ENCODE measurements around the gene MYO9A. TPM values are rescaled to one million over a fixed set of nuclear protein-coding genes. Genes with fewer than 3 reads are reported as not detected.
"Not testable (repeated sequence)": the region's sequence is repeated elsewhere in the genome, so short reads cannot be mapped to it uniquely, and the experiment has no call there.

Gene MYO9A
- total RNA-seq, 5 donors from 2014 or later (not counting 1 experiment from before 2014, with no cell fraction given), result 35.8 to 39.1 (median 38.2) TPM

- Mint-ChIP-seq H3K4me1 (no peaks in the 10 kb centered on the region), H3K27me3 (no peaks in the 10 kb centered on the region), H3K9me3 (no peaks in the 10 kb centered on the region), H3K36me3 (peaks cover 25% of the 10 kb centered on the region), H3K4me3 (no peak overlapping the region), H3K27ac (no peak overlapping the region)
- Histone ChIP-seq H3K9me3 (no peaks in the 10 kb centered on the region), H3K27me3 (replicated peaks in 1 of 2; ENCODE audit: control insufficient read depth in 2 of 2, extremely low read depth in 1 of 2, insufficient read depth in 2 of 2, low read length in 1 of 2) (no peaks in the 10 kb centered on the region), H3K4me1 (ENCODE audit: control insufficient read depth in 1 of 2, extremely low read depth in 1 of 2, insufficient read depth in 2 of 2, low read length in 2 of 2) (no peaks in the 10 kb centered on the region), H3K36me3 (ENCODE audit: control insufficient read depth in 2 of 2, extremely low read depth in 1 of 2, insufficient read depth in 1 of 2, low read length in 1 of 2) (peaks cover 4 to 8% of the 10 kb centered on the region in 2 donors), H3K4me3 (ENCODE audit: control insufficient read depth in 1 of 2, extremely low read depth in 1 of 2, low read length in 1 of 2) (no peak overlapping the region), H3K27ac (ENCODE audit: low read length) (no peak overlapping the region)
- WGBS (ENCODE audit: insufficient coverage), result no CpG with 5 or more reads among the region's 2 CpGs
- CTCF ChIA-PET, result no interaction called here
- DNase-seq (no peak), ATAC-seq (replicated peaks in 1 of 4) (no peak)
- POLR2A ChIA-PET, result interaction anchor here in 1 of 2 donors (0.5 kb wide), 1 partner anchor 39 kb away, joined by 3 read pairs; no protein-coding TSS in a partner anchor
Measured at GRCh38 chr15:72013703-72014102, 104.2 kb downstream of the MYO9A start.

GRCh38 chr15:72011302-72011942, 106.5 kb downstream of the MYO9A start:
- ChIA-PET POLR2A (no interaction called here), CTCF (no interaction called here)
- ATAC-seq (replicated peaks in 1 of 4), result no peak

DNA sequence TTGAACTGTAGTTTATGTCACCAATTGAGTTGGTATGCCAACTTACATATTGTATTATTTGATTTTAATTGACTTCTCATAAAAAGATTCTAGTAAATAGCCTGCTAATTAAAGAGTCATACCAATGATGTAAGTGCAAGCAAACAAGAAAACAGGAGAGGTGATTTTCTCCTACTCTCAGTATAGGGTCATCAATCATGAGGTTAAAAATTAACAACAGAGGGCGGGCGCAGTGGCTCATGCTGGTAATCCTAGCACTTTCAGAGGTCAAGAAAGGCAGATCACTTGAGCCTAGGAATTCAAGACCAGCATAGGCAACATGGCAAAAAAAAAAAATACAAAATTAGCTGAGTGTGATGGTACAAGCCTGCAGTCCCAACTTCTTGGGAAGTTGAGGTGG, 108.7 kb downstream of the MYO9A start:
- DNase-seq (no peak), ATAC-seq (replicated peaks in 1 of 4) (no peak)
- H3K27me3 ChIP-seq (replicated peaks in 1 of 2; ENCODE audit: control insufficient read depth in 2 of 2, extremely low read depth in 1 of 2, insufficient read depth in 2 of 2, low read length in 1 of 2), result no peaks in the 10 kb centered on the region
- WGBS (ENCODE audit: insufficient coverage), result no CpG with 5 or more reads among the region's 2 CpGs
- Mint-ChIP-seq H3K27ac (no peak overlapping the region), H3K9me3 (no peaks in the 10 kb centered on the region), H3K27me3 (no peaks in the 10 kb centered on the region), H3K4me3 (no peak overlapping the region), H3K36me3 (peaks cover 35% of the 10 kb centered on the region), H3K4me1 (no peaks in the 10 kb centered on the region)
- ChIA-PET POLR2A (no interaction called here), CTCF (no interaction called here)
- H3K27ac ChIP-seq (ENCODE audit: low read length), result no peak overlapping the region
- no peak overlapping the region for H3K4me3 ChIP-seq (ENCODE audit: control insufficient read depth in 1 of 2, extremely low read depth in 1 of 2, low read length in 1 of 2)
- peaks cover 0 to 17% of the 10 kb centered on the region in 2 donors for H3K36me3 ChIP-seq (ENCODE audit: control insufficient read depth in 2 of 2, extremely low read depth in 1 of 2, insufficient read depth in 1 of 2, low read length in 1 of 2)
- no peaks in the 10 kb centered on the region for H3K9me3 ChIP-seq
- no peaks in the 10 kb centered on the region for H3K4me1 ChIP-seq (ENCODE audit: control insufficient read depth in 1 of 2, extremely low read depth in 1 of 2, insufficient read depth in 2 of 2, low read length in 2 of 2)

More at GRCh38 chr15:72011302-72011942, 106.5 kb downstream of the MYO9A start:
- H3K4me1 Mint-ChIP-seq, result no peaks in the 10 kb centered on the region
- peaks cover 35% of the 10 kb centered on the region for H3K36me3 Mint-ChIP-seq
- H3K27ac Mint-ChIP-seq, result no peak overlapping the region
- Histone ChIP-seq H3K36me3 (ENCODE audit: control insufficient read depth in 2 of 2, extremely low read depth in 1 of 2, insufficient read depth in 1 of 2, low read length in 1 of 2) (peaks cover 0 to 16% of the 10 kb centered on the region in 2 donors), H3K4me3 (ENCODE audit: control insufficient read depth in 1 of 2, extremely low read depth in 1 of 2, low read length in 1 of 2) (no peak overlapping the region), H3K27me3 (replicated peaks in 1 of 2; ENCODE audit: control insufficient read depth in 2 of 2, extremely low read depth in 1 of 2, insufficient read depth in 2 of 2, low read length in 1 of 2) (no peaks in the 10 kb centered on the region), H3K9me3 (no peaks in the 10 kb centered on the region), H3K27ac (ENCODE audit: low read length) (no peak overlapping the region), H3K4me1 (ENCODE audit: control insufficient read depth in 1 of 2, extremely low read depth in 1 of 2, insufficient read depth in 2 of 2, low read length in 2 of 2) (no peaks in the 10 kb centered on the region)
- H3K4me3 Mint-ChIP-seq, result no peak overlapping the region
- no peak for DNase-seq
- H3K9me3 Mint-ChIP-seq, result no peaks in the 10 kb centered on the region
- no peaks in the 10 kb centered on the region for H3K27me3 Mint-ChIP-seq
- no CpG with 5 or more reads among the region's 2 CpGs for WGBS (ENCODE audit: insufficient coverage)

- H3K27me3 Mint-ChIP-seq, result no peaks in the 10 kb centered on the region
- no peak for ATAC-seq (replicated peaks in 1 of 4)
- ChIA-PET POLR2A (no interaction called here), CTCF (no interaction called here)
- DNase-seq, result no peak
- Histone ChIP-seq H3K36me3 (ENCODE audit: control insufficient read depth in 2 of 2, extremely low read depth in 1 of 2, insufficient read depth in 1 of 2, low read length in 1 of 2) (peaks cover 0 to 20% of the 10 kb centered on the region in 2 donors), H3K4me3 (ENCODE audit: control insufficient read depth in 1 of 2, extremely low read depth in 1 of 2, low read length in 1 of 2) (no peak overlapping the region), H3K4me1 (ENCODE audit: control insufficient read depth in 1 of 2, extremely low read depth in 1 of 2, insufficient read depth in 2 of 2, low read length in 2 of 2) (no peaks in the 10 kb centered on the region), H3K27me3 (replicated peaks in 1 of 2; ENCODE audit: control insufficient read depth in 2 of 2, extremely low read depth in 1 of 2, insufficient read depth in 2 of 2, low read length in 1 of 2) (no peaks in the 10 kb centered on the region), H3K9me3 (no peaks in the 10 kb centered on the region), H3K27ac (ENCODE audit: low read length) (no peak overlapping the region)
- WGBS (ENCODE audit: insufficient coverage), result no CpG with 5 or more reads among the region's 4 CpGs
- no peaks in the 10 kb centered on the region for H3K9me3 Mint-ChIP-seq
- no peak overlapping the region for H3K27ac Mint-ChIP-seq
- peaks cover 32% of the 10 kb centered on the region for H3K36me3 Mint-ChIP-seq
- H3K4me1 Mint-ChIP-seq, result no peaks in the 10 kb centered on the region
- no peak overlapping the region for H3K4me3 Mint-ChIP-seq
Measured at GRCh38 chr15:72006382-72006781, 111.6 kb downstream of the MYO9A start.

GRCh38 chr15:72005483-72005882, 112.5 kb downstream of the MYO9A start:
- POLR2A ChIA-PET, result no interaction called here
- ATAC-seq (replicated peaks in 1 of 4), result no peak

DNA sequence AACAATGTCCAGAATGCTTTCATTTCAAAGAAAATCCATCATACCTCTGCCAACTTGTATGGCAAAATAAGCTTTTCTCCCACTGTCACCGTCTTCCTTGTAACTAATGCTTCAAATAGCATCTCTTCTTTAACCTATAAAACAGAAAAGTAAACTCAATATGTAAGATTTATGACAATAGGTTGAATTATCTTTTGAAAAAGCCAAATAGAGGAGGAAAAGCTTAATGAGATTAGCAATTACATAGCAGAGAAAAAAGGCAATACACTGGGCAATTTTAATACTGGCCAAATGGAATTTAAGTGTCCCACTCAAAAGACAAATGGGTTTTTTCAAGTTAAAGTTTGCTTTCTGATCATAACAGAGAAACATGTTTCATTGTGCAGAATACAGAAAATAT, 118.1 kb downstream of the MYO9A start:
- H3K4me1 ChIP-seq (ENCODE audit: control insufficient read depth in 1 of 2, extremely low read depth in 1 of 2, insufficient read depth in 2 of 2, low read length in 2 of 2), result no peaks in the 10 kb centered on the region
- ChIA-PET CTCF (no interaction called here), POLR2A (no interaction called here)
- Mint-ChIP-seq H3K27ac (no peak overlapping the region), H3K9me3 (no peaks in the 10 kb centered on the region), H3K4me1 (no peaks in the 10 kb centered on the region), H3K27me3 (no peaks in the 10 kb centered on the region), H3K36me3 (peaks cover 40% of the 10 kb centered on the region), H3K4me3 (no peak overlapping the region)
- no peak overlapping the region for H3K27ac ChIP-seq (ENCODE audit: low read length)
- no peaks in the 10 kb centered on the region for H3K27me3 ChIP-seq (replicated peaks in 1 of 2; ENCODE audit: control insufficient read depth in 2 of 2, extremely low read depth in 1 of 2, insufficient read depth in 2 of 2, low read length in 1 of 2)
- ATAC-seq (replicated peaks in 1 of 4) (no peak), DNase-seq (no peak)
- no peaks in the 10 kb centered on the region for H3K9me3 ChIP-seq
- peaks cover 0 to 10% of the 10 kb centered on the region in 2 donors for H3K36me3 ChIP-seq (ENCODE audit: control insufficient read depth in 2 of 2, extremely low read depth in 1 of 2, insufficient read depth in 1 of 2, low read length in 1 of 2)
- H3K4me3 ChIP-seq (ENCODE audit: control insufficient read depth in 1 of 2, extremely low read depth in 1 of 2, low read length in 1 of 2), result no peak overlapping the region
- no CpG with 5 or more reads among the region's 1 CpG for WGBS (ENCODE audit: insufficient coverage)

More at GRCh38 chr15:72005483-72005882, 112.5 kb downstream of the MYO9A start:
- no CpG with 5 or more reads among the region's 3 CpGs for WGBS (ENCODE audit: insufficient coverage)
- Mint-ChIP-seq H3K36me3 (peaks cover 32% of the 10 kb centered on the region), H3K27ac (no peak overlapping the region), H3K27me3 (no peaks in the 10 kb centered on the region), H3K9me3 (no peaks in the 10 kb centered on the region), H3K4me1 (no peaks in the 10 kb centered on the region), H3K4me3 (no peak overlapping the region)
- no peaks in the 10 kb centered on the region for H3K4me1 ChIP-seq (ENCODE audit: control insufficient read depth in 1 of 2, extremely low read depth in 1 of 2, insufficient read depth in 2 of 2, low read length in 2 of 2)
- H3K27ac ChIP-seq (ENCODE audit: low read length), result no peak overlapping the region
- no peaks in the 10 kb centered on the region for H3K9me3 ChIP-seq
- no peaks in the 10 kb centered on the region for H3K27me3 ChIP-seq (replicated peaks in 1 of 2; ENCODE audit: control insufficient read depth in 2 of 2, extremely low read depth in 1 of 2, insufficient read depth in 2 of 2, low read length in 1 of 2)
- peaks cover 0 to 20% of the 10 kb centered on the region in 2 donors for H3K36me3 ChIP-seq (ENCODE audit: control insufficient read depth in 2 of 2, extremely low read depth in 1 of 2, insufficient read depth in 1 of 2, low read length in 1 of 2)
- no peak for DNase-seq
- CTCF ChIA-PET, result no interaction called here
- H3K4me3 ChIP-seq (ENCODE audit: control insufficient read depth in 1 of 2, extremely low read depth in 1 of 2, low read length in 1 of 2), result no peak overlapping the region

DNA sequence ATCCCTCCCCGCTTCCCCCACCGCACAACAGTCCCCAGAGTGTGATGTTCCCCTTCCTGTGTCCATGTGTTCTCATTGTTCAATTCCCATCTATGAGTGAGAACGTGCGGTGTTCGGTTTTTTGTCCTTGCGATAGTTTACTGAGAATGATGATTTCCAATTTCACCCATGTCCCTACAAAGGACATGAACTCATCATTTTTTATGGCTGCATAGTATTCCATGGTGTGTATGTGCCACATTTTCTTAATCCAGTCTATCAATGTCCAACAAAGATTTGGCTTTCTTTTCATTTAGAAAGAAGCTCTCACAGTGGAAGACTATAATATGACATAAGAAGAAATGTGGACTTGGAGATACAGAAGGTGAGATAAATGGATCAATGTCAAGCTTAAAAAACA, 119.2 kb downstream of the MYO9A start:
- H3K27ac Mint-ChIP-seq; H3K9me3 Mint-ChIP-seq; H3K27ac ChIP-seq (ENCODE audit: low read length); POLR2A ChIA-PET; H3K4me3 ChIP-seq (ENCODE audit: control insufficient read depth in 1 of 2, extremely low read depth in 1 of 2, low read length in 1 of 2); DNase-seq; H3K4me1 ChIP-seq (ENCODE audit: control insufficient read depth in 1 of 2, extremely low read depth in 1 of 2, insufficient read depth in 2 of 2, low read length in 2 of 2); ATAC-seq (replicated peaks in 1 of 4); H3K4me3 Mint-ChIP-seq; CTCF ChIA-PET; H3K27me3 Mint-ChIP-seq; H3K27me3 ChIP-seq (replicated peaks in 1 of 2; ENCODE audit: control insufficient read depth in 2 of 2, extremely low read depth in 1 of 2, insufficient read depth in 2 of 2, low read length in 1 of 2); H3K9me3 ChIP-seq; H3K4me1 Mint-ChIP-seq: not testable (repeated sequence)
- peaks cover 42% of the 10 kb centered on the region for H3K36me3 Mint-ChIP-seq
- H3K36me3 ChIP-seq (ENCODE audit: control insufficient read depth in 2 of 2, extremely low read depth in 1 of 2, insufficient read depth in 1 of 2, low read length in 1 of 2), result peaks cover 0 to 10% of the 10 kb centered on the region in 2 donors
- no CpG with 5 or more reads among the region's 6 CpGs for WGBS (ENCODE audit: insufficient coverage)
